Measurements from ENCODE around the gene CPSF3. TPM values are rescaled to one million over a fixed set of nuclear protein-coding genes. Genes with fewer than 3 reads are reported as not detected.

CPSF3 gene
- total and polyA plus RNA-seq, 2 of the 4 experiments (the other 2 are of a cell fraction), result 29.2 to 64.5 TPM

DNA sequence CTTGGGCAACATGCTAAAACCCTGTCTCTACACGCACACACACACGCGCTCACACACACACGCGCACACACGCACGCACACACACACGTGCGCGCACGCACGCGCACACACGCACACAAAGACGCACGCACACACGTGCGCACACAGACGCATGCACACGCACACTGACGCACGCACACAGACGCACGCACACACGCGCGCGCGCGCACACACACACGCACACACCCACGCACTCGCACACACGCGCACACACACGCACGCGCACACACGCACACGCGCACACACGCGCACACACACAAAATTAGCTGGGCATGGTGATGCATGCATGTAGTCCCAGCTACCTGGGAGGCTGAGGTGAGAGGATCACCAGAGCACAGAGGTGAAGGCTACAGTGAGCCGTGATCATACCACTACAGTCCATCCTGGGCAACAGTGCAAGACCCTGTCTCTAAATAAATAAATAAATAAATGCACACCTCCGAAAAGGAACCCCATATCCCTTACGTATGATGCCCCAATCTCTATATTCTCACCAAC is 42.8 kb downstream of the CPSF3 start:
- in situ Hi-C loops (cut with MboI; ENCODE audit: low sequenced_read_pairs), result no loop called here
- peaks cover 10% of the 10 kb centered on the region for H3K9me1 ChIP-seq (ENCODE audit: insufficient read depth, low read length)

More for the DNA sequence above, 42.8 kb downstream of the CPSF3 start:
- no peak overlapping the region for H2BK15ac ChIP-seq (ENCODE audit: low read depth, low read length)
- no peak overlapping the region for H3K18ac ChIP-seq (ENCODE audit: low read depth, low read length)
- TF ChIP-seq, protein P1, sequence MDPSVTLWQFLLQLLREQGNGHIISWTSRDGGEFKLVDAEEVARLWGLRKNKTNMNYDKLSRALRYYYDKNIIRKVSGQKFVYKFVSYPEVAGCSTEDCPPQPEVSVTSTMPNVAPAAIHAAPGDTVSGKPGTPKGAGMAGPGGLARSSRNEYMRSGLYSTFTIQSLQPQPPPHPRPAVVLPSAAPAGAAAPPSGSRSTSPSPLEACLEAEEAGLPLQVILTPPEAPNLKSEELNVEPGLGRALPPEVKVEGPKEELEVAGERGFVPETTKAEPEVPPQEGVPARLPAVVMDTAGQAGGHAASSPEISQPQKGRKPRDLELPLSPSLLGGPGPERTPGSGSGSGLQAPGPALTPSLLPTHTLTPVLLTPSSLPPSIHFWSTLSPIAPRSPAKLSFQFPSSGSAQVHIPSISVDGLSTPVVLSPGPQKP (IDR thresholded peaks at IDR 0.05; ENCODE audit: borderline replicate concordance, low read depth, low read length), result no peak
- TF ChIP-seq MXI1 (IDR thresholded peaks at IDR 0.05; ENCODE audit: borderline replicate concordance, low read depth, low read length) (no peak), MAZ (IDR thresholded peaks at IDR 0.05; ENCODE audit: borderline replicate concordance, low read depth, low read length) (no peak), CHD1 (IDR thresholded peaks at IDR 0.05; ENCODE audit: low read depth, low read length) (no peak), RCOR1 (IDR thresholded peaks at IDR 0.05; ENCODE audit: insufficient replicate concordance, low read length) (no peak), CEBPB (IDR thresholded peaks at IDR 0.05; ENCODE audit: low read depth, low read length) (no peak), RFX5 (IDR thresholded peaks at IDR 0.05; ENCODE audit: low read depth, low read length) (no peak), SMC3 (IDR thresholded peaks at IDR 0.05; ENCODE audit: low read depth, low read length) (no peak), CTCF (conservative IDR thresholded peaks at IDR 0.05; ENCODE audit: low read depth, low read length) (no peak), RAD21 (IDR thresholded peaks at IDR 0.05; ENCODE audit: low read length) (no peak), BHLHE40 (IDR thresholded peaks at IDR 0.05; ENCODE audit: low read depth, low read length) (no peak), FOS (IDR thresholded peaks at IDR 0.05; ENCODE audit: low read depth, low read length) (no peak), MAFK (IDR thresholded peaks at IDR 0.05; ENCODE audit: low read depth, low read length) (no peak), NFE2L2 (IDR thresholded peaks at IDR 0.05; ENCODE audit: low read depth, low read length) (no peak), POLR2A (IDR thresholded peaks at IDR 0.05; ENCODE audit: low read depth, low read length) (no peak)
- TF ChIP-seq, protein P2, sequence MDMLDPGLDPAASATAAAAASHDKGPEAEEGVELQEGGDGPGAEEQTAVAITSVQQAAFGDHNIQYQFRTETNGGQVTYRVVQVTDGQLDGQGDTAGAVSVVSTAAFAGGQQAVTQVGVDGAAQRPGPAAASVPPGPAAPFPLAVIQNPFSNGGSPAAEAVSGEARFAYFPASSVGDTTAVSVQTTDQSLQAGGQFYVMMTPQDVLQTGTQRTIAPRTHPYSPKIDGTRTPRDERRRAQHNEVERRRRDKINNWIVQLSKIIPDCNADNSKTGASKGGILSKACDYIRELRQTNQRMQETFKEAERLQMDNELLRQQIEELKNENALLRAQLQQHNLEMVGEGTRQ (IDR thresholded peaks at IDR 0.05; ENCODE audit: low read depth, low read length), result no peak
- H3K56ac ChIP-seq (ENCODE audit: extremely low read depth, insufficient read depth, low read length), result no peak overlapping the region
- H2AK9ac ChIP-seq (replicated peaks; ENCODE audit: low read depth, low read length, poor library complexity), result no peak overlapping the region
- CTCF ChIA-PET, result no interaction called here
- H3K4me1 ChIP-seq (ENCODE audit: control insufficient read depth, insufficient read depth, low read length), result peaks cover 5% of the 10 kb centered on the region; the same call in 1 of the 2 replicates
- no peak for DNase-seq
- no peaks in the 10 kb centered on the region for H4K20me1 ChIP-seq (ENCODE audit: insufficient read depth, low read length)
- intact Hi-C loops (cut with micrococcal nuclease) (no loop called here), dilution Hi-C loops (cut with HindIII; ENCODE audit: low sequenced_read_pairs, unreplicated experiment) (no loop called here)
- H3K9me3 ChIP-seq (ENCODE audit: control insufficient read depth, insufficient read depth, low read length), result no peaks in the 10 kb centered on the region
- no peak overlapping the region for H3K14ac ChIP-seq (replicated peaks; ENCODE audit: low read depth, low read length)
- H2BK5ac ChIP-seq (ENCODE audit: low read depth, low read length, poor library complexity, severe bottlenecking), result no peak overlapping the region
- no peak overlapping the region for H3K9ac ChIP-seq (ENCODE audit: low read depth, low read length)
- no peaks in the 10 kb centered on the region for H3K27me3 ChIP-seq (ENCODE audit: control insufficient read depth, insufficient read depth, low read length)
- no peak overlapping the region for H4K5ac ChIP-seq (ENCODE audit: low read depth, low read length)
- no peak overlapping the region for H3K4me2 ChIP-seq (ENCODE audit: low read depth, low read length)
- H2AK5ac ChIP-seq (ENCODE audit: low read depth, low read length), result no peak overlapping the region
- no peak overlapping the region for H4K91ac ChIP-seq (ENCODE audit: insufficient read depth, low read depth, low read length)
- H2BK120ac ChIP-seq (ENCODE audit: low read depth, low read length), result no peak overlapping the region
- no peak overlapping the region for H3K27ac ChIP-seq (ENCODE audit: insufficient read depth, low read length)
- H3K79me1 ChIP-seq (ENCODE audit: low read depth in 1 of 2, low read length in 2 of 2), result peaks cover 7 to 19% of the 10 kb centered on the region in 2 experiments; a peak in 3 of 4 replicates
- H3K4ac ChIP-seq (ENCODE audit: low read depth, low read length), result no peak overlapping the region
- no peak overlapping the region for H2AFZ ChIP-seq (replicated peaks; ENCODE audit: low read length, poor library complexity)
- H3K4me3 ChIP-seq (ENCODE audit: insufficient read depth, low read depth, low read length), result no peak overlapping the region
- no TSS peak for BruUV-seq (replicated peaks)
- WGBS, 2 experiments (ENCODE audit: extremely low coverage in 2 of 2, insufficient read length in 1 of 2), result 50% methylated on average over 2 of the region's 46 CpGs; no CpG with 5 or more reads in 1 of the 2 experiments
- no peak for ATAC-seq (ENCODE audit: low read depth)
- no peak overlapping the region for H4K8ac ChIP-seq (ENCODE audit: low read depth in 2 of 2, low read length in 2 of 2)
- H3K23ac ChIP-seq (ENCODE audit: low read depth, low read length), result no peak overlapping the region
- H2BK20ac ChIP-seq (ENCODE audit: low read depth, low read length), result no peak overlapping the region
- peaks cover 14% of the 10 kb centered on the region for H3K36me3 ChIP-seq (ENCODE audit: control insufficient read depth, insufficient read depth, low read length)
- POLR2A ChIA-PET (ENCODE audit: unreplicated experiment), result no interaction called here

Data from IMR-90 (cell line).